Ishikawa (cell line): ENCODE measurements around the gene IPO13.

Source experiments
- CEBPB ChIP-seq: IDR thresholded peaks from 2 replicates; pipeline ENCODE4 v1.6.1; 2012
- CREB1 ChIP-seq: IDR thresholded peaks from 2 replicates; pipeline ENCODE4 v1.6.1; 2012; ENCODE audit warnings: low read depth
- EGR1 ChIP-seq: IDR thresholded peaks from 2 replicates; pipeline ENCODE4 v1.6.1; 2012
- EP300 ChIP-seq: IDR thresholded peaks from 2 replicates; pipeline ENCODE4 v1.6.1; 2012; ENCODE audit warnings: borderline replicate concordance
- FOXM1 ChIP-seq: IDR thresholded peaks from 2 replicates; pipeline ENCODE4 v1.6.1; 2012; ENCODE audit warnings: low read depth, borderline replicate concordance
- MAX ChIP-seq: IDR thresholded peaks from 2 replicates; pipeline ENCODE4 v1.6.1; 2012
- NFIC ChIP-seq: IDR thresholded peaks from 2 replicates; pipeline ENCODE4 v1.6.1; 2012
- RAD21 ChIP-seq: IDR thresholded peaks from 2 replicates; pipeline ENCODE4 v1.6.1; 2012; ENCODE audit warnings: low read depth
- REST ChIP-seq: IDR thresholded peaks from 2 replicates; pipeline ENCODE4 v1.6.1; 2012; ENCODE audit warnings: low read depth, mild to moderate bottlenecking
- TAF1 ChIP-seq: IDR thresholded peaks from 2 replicates; pipeline ENCODE4 v1.6.1; 2012; ENCODE audit warnings: low read depth, mild to moderate bottlenecking
- TCF12 ChIP-seq: IDR thresholded peaks from 2 replicates; pipeline ENCODE4 v1.6.1; 2012; ENCODE audit warnings: low read depth
- TEAD4 ChIP-seq: IDR thresholded peaks from 2 replicates; pipeline ENCODE4 v1.6.1; 2012
- USF1 ChIP-seq: IDR thresholded peaks from 2 replicates; pipeline ENCODE4 v1.6.1; 2012
- YY1 ChIP-seq: IDR thresholded peaks from 2 replicates; pipeline ENCODE4 v1.6.1; 2012; ENCODE audit warnings: low read depth
- ZBTB7A ChIP-seq: IDR thresholded peaks from 2 replicates; pipeline ENCODE4 v1.6.1; 2012; ENCODE audit warnings: low read depth

The IPO13 gene

GRCh38 chr1:43930168-43930948 lies 16.4 kb upstream of the IPO13 start:
- TF ChIP-seq RAD21 (peak; percentile 42; the same call in 1 of the 2 replicates), REST (no peak)

GRCh38 chr1:43930949-43931275 lies 15.8 kb upstream of the IPO13 start:
- TF ChIP-seq CREB1 (no peak), TAF1 (no peak), MAX (no peak), REST (no peak), YY1 (no peak), RAD21 (no peak), CEBPB (no peak), TCF12 (no peak), ZBTB7A (no peak), TEAD4 (no peak), EGR1 (no peak), NFIC (no peak), FOXM1 (no peak), USF1 (no peak), EP300 (no peak)

GRCh38 chr1:43931711-43932660 lies 14.8 kb upstream of the IPO13 start:
- TF ChIP-seq CEBPB = no peak
- TF ChIP-seq TAF1 = no peak
- TF ChIP-seq EGR1 = no peak
- no peak for TF ChIP-seq MAX
- TF ChIP-seq TEAD4 = no peak
- no peak for TF ChIP-seq TCF12
- TF ChIP-seq NFIC = no peak
- TF ChIP-seq REST = no peak
- TF ChIP-seq USF1 = no peak
- no peak for TF ChIP-seq CREB1
- no peak for TF ChIP-seq RAD21
- TF ChIP-seq EP300 = no peak
- no peak for TF ChIP-seq YY1
- no peak for TF ChIP-seq ZBTB7A
- TF ChIP-seq FOXM1 = no peak

GRCh38 chr1:43932786-43933385 lies 13.9 kb upstream of the IPO13 start:
- TF ChIP-seq FOXM1 = no peak
- no peak for TF ChIP-seq CEBPB
- TF ChIP-seq EP300 = no peak
- no peak for TF ChIP-seq REST
- no peak for TF ChIP-seq EGR1
